Measurements from ENCODE around the gene INSIG1. TPM values are rescaled to one million over a fixed set of nuclear protein-coding genes. Genes with fewer than 3 reads are reported as not detected.

Gene INSIG1
- polyA plus RNA-seq, 3 donors: 37.1 to 85.6 (median 39.6) TPM

DNA sequence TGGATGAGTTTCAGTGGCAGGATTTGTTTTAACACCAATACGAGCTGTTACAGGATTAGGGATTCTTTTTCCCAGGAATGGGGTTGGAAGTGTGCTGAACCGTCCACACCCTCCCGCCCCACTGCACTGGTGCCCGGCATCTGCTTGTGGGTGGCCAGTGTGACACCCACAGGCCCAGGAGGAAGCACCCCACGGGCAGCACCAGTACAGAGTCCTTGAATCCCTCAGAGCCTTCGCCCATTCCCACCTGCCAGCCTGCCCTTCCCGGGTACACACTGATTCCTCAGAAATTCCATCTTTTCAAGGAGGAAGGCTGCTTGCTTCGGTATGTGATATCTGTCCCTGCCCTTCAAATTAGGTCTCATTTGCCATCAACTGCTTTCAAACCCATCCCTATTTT, 15.4 kb downstream of the INSIG1 start:
- Histone ChIP-seq H3K9ac (ENCODE audit: insufficient read depth, low read length, poor library complexity, severe bottlenecking) (no peak overlapping the region), H2AFZ (ENCODE audit: insufficient read depth, low read depth, low read length, poor library complexity, severe bottlenecking) (no peak overlapping the region), H3K9me3 (replicated peaks in 1 of 2; ENCODE audit: control insufficient read depth in 1 of 2, insufficient read depth in 1 of 2, low read length in 2 of 2) (no peaks in the 10 kb centered on the region), H3K36me3 (replicated peaks in 1 of 2; ENCODE audit: control insufficient read depth in 1 of 2, insufficient read depth in 2 of 2, low read length in 2 of 2) (peaks cover 21 to 31% of the 10 kb centered on the region in 2 donors), H3K4me1 (ENCODE audit: control insufficient read depth in 1 of 2, insufficient read depth in 2 of 2, low read length in 2 of 2) (no peaks in the 10 kb centered on the region), H4K20me1 (ENCODE audit: insufficient read depth, low read length) (no peaks in the 10 kb centered on the region), H3K27ac (ENCODE audit: low read depth in 1 of 2, low read length in 2 of 2) (no peak overlapping the region), H3K4me3 (replicated peaks in 1 of 3; ENCODE audit: low read depth in 2 of 3, low read length in 3 of 3) (no peak overlapping the region), H3K79me2 (ENCODE audit: insufficient read depth, low read length) (no peaks in the 10 kb centered on the region), H3K27me3 (ENCODE audit: control insufficient read depth in 2 of 2, insufficient read depth in 2 of 2, low read length in 2 of 2) (no peaks in the 10 kb centered on the region), H3K4me2 (replicated peaks; ENCODE audit: extremely low read depth, low read length, poor library complexity, severe bottlenecking) (no peak overlapping the region)
- H3K36me3 Mint-ChIP-seq: peaks cover 24 to 33% of the 10 kb centered on the region in 2 donors
- H3K9me3 Mint-ChIP-seq: peaks cover 0 to 6% (median 0%) of the 10 kb centered on the region in 7 donors
- H3K4me3 Mint-ChIP-seq: no peak overlapping the region
- H3K4me1 Mint-ChIP-seq: no peaks in the 10 kb centered on the region
- no peak overlapping the region for H3K27ac Mint-ChIP-seq
- H3K27me3 Mint-ChIP-seq (ENCODE audit: low read depth in 3 of 3): peaks cover 0 to 1% (median 0%) of the 10 kb centered on the region in 3 donors
- WGBS (ENCODE audit: insufficient coverage): 100% methylated on average over 4 of the region's 8 CpGs
- TF ChIP-seq, protein P1, sequence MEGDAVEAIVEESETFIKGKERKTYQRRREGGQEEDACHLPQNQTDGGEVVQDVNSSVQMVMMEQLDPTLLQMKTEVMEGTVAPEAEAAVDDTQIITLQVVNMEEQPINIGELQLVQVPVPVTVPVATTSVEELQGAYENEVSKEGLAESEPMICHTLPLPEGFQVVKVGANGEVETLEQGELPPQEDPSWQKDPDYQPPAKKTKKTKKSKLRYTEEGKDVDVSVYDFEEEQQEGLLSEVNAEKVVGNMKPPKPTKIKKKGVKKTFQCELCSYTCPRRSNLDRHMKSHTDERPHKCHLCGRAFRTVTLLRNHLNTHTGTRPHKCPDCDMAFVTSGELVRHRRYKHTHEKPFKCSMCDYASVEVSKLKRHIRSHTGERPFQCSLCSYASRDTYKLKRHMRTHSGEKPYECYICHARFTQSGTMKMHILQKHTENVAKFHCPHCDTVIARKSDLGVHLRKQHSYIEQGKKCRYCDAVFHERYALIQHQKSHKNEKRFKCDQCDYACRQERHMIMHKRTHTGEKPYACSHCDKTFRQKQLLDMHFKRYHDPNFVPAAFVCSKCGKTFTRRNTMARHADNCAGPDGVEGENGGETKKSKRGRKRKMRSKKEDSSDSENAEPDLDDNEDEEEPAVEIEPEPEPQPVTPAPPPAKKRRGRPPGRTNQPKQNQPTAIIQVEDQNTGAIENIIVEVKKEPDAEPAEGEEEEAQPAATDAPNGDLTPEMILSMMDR (IDR thresholded peaks at IDR 0.05): no peak
- no peak for DNase-seq
- intact Hi-C loops (cut with micrococcal nuclease): no loop called here

DNA sequence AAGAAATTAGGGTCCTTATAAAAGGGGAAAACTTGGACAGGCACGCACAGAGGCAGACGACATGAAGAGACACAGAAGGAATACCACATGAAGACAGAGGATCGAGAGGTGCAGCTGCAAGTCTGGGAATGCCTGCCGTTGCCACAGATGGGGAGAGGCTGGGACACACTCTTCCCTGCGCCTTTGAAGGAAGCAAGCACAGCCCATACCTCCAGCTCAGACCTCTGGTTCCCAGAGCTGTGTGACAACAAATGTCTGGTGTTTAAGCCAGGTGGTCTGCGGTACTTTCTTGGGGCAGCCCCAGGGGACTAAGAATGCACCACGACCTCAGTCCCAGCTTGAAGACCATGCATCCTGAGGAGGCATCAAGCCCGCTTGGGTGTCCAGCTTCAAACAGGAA, 18.3 kb downstream of the INSIG1 start:
- Histone ChIP-seq H3K4me1 (ENCODE audit: control insufficient read depth in 1 of 2, insufficient read depth in 2 of 2, low read length in 2 of 2) (no peaks in the 10 kb centered on the region), H3K9ac (ENCODE audit: insufficient read depth, low read length, poor library complexity, severe bottlenecking) (no peak overlapping the region), H3K4me3 (replicated peaks in 1 of 3; ENCODE audit: low read depth in 2 of 3, low read length in 3 of 3) (no peak overlapping the region), H3K9me3 (replicated peaks in 1 of 2; ENCODE audit: control insufficient read depth in 1 of 2, insufficient read depth in 1 of 2, low read length in 2 of 2) (no peaks in the 10 kb centered on the region), H3K27me3 (ENCODE audit: control insufficient read depth in 2 of 2, insufficient read depth in 2 of 2, low read length in 2 of 2) (no peaks in the 10 kb centered on the region), H3K36me3 (replicated peaks in 1 of 2; ENCODE audit: control insufficient read depth in 1 of 2, insufficient read depth in 2 of 2, low read length in 2 of 2) (peaks cover 0 to 2% of the 10 kb centered on the region in 2 donors), H3K4me2 (replicated peaks; ENCODE audit: extremely low read depth, low read length, poor library complexity, severe bottlenecking) (no peak overlapping the region), H4K20me1 (ENCODE audit: insufficient read depth, low read length) (no peaks in the 10 kb centered on the region), H2AFZ (ENCODE audit: insufficient read depth, low read depth, low read length, poor library complexity, severe bottlenecking) (no peak overlapping the region), H3K79me2 (ENCODE audit: insufficient read depth, low read length) (no peaks in the 10 kb centered on the region), H3K27ac (ENCODE audit: low read depth in 1 of 2, low read length in 2 of 2) (no peak overlapping the region)
- intact Hi-C loops (cut with micrococcal nuclease): no loop called here
- no peak for DNase-seq
- Mint-ChIP-seq H3K4me3 (no peak overlapping the region), H3K4me1 (no peaks in the 10 kb centered on the region), H3K27ac (no peak overlapping the region), H3K27me3 (ENCODE audit: low read depth in 3 of 3) (no peaks in the 10 kb centered on the region), H3K9me3 (peaks cover 0 to 9% (median 0%) of the 10 kb centered on the region in 7 donors), H3K36me3 (peaks cover 2 to 7% of the 10 kb centered on the region in 2 donors)
- 84% methylated on average over 8 of the region's 8 CpGs for WGBS (ENCODE audit: insufficient coverage)
- TF ChIP-seq, protein P1 (IDR thresholded peaks at IDR 0.05): no peak

Measured in CD14-positive monocyte (primary cell).